ENCODE data around the gene FAM234A.
A peak's percentile ranks its signal among the peaks of the same experiment; 100 is the strongest.
"Not testable (repeated sequence)": the region's sequence is repeated elsewhere in the genome, so short reads cannot be mapped to it uniquely, and the experiment has no call there.

Gene FAM234A, protein sequence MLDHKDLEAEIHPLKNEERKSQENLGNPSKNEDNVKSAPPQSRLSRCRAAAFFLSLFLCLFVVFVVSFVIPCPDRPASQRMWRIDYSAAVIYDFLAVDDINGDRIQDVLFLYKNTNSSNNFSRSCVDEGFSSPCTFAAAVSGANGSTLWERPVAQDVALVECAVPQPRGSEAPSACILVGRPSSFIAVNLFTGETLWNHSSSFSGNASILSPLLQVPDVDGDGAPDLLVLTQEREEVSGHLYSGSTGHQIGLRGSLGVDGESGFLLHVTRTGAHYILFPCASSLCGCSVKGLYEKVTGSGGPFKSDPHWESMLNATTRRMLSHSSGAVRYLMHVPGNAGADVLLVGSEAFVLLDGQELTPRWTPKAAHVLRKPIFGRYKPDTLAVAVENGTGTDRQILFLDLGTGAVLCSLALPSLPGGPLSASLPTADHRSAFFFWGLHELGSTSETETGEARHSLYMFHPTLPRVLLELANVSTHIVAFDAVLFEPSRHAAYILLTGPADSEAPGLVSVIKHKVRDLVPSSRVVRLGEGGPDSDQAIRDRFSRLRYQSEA

DNA sequence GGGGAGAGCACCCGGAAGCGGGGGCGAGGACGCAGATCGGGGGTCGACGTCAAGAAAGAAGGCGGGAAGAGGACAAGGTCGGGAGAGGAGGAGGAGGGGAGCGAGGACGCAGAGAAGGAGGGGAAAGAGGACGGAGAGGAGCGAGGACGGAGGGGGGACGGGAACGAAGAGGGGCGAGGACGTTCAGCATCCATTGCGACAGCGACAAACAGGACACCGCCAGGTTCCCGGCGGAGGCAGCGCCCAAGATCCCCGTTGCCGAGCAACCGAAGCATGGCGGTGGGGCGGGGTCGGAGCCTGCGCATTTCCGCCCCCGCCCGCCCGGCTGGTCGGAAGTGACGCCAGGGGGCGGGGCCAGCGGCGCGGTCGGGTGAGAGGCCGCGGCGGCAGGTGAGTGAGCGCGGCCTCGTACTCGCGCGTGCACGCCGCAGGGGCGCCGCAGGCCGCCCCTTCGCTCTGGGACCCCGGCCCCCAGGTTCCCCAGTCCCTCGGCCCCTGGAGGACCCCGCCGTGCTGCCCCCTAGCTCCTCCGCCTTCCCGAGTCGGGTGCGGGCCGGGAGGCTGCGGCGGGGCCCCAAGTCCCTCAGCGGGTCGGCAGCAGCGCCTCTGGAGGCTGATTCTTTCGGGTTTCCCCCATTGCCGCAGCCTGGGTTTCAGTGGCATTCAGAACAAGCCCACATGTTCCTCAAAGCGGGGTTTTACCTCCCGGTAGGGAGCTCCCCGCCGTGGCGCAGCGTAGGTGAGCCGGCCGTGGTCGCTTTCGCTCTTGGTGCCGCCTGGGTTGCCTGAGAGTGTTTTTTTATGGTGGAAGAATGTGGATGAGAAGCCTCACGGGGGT, at the start of gene FAM234A:
TSS of gene FAM234A (plus strand) at position 354 of the 838 bp plus-strand sequence. CDS start 19,593 bp downstream, outside the sequence.
- peak; percentile 78 for DNase-seq

DNA sequence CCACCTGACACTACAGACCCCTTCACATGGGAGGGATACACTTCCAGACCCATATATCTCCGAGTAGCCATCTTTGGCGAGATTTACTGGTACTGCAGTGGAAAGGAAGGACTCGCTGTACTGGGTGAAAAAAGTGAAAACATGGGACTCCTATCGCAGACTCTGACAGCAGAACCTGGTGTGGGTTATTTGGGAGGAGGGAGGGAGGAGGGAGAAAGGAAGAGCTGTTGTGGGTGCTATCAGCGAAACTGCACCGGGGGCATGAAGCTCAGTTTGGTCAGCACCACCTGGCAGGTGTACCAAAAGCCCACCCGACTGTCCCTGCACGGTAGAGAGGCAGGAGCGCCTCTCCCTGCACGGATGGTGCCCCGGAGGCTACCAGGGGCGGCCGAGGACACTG, 49.4 kb upstream of the FAM234A start:
- DNase-seq = no peak

DNA sequence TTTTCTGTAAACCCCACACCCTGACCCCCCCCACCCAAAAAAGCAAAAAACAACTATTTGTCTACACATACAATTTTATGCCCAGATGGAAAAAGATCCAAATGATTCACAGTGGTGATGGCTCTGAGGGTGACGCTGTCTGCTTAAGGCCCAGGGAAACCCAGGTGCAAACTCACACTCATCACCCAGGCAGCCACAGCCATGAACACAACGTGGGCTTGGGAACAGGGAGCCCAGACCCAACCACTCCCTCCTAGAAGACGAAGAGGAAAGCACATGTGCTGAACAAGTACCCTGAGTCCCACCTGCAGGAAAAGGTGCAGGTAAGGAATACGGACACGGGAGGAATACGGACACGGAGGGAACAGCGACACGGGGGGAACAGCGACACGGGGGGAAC, 48.9 kb upstream of the FAM234A start:
- DNase-seq = no peak

DNA sequence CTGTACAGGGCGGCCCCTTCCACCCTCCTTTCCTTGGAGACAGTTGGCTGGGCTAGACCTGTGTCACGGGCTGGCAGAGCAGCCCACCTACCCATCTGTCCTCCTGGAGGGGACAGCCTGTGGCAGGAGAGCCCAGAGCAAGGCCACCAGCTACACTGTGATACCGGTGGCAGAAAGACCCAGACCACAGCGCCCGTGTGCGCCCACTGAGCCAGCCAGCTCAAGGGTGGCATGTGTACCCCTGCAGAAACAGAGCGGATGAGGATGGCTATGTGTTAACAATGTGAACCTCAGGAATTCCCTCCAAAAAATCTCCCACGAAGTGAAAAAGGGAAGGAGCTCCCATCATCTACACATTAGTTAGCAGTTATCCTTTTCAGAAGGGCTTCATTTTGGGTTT, 47.3 kb upstream of the FAM234A start:
- DNase-seq = no peak

DNA sequence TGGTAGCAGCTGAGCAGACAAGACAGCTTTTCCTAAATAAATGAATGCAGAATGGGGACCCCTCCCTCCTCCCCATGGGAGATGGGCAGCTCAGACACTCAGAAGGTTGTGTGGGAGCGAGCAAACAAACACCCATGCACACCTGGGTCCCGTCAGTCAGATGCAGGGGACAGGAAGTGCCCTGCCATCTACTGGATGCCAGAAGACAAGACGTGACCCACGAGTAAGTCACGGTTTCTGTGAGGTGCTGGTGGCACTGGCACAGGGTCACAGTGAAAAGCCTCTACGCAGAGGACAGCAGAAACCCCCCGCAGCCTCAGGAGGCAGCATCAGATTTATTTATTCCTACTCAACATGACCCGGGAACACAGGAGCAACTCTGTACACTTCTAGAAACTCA, 45.9 kb upstream of the FAM234A start:
- DNase-seq = no peak

DNA sequence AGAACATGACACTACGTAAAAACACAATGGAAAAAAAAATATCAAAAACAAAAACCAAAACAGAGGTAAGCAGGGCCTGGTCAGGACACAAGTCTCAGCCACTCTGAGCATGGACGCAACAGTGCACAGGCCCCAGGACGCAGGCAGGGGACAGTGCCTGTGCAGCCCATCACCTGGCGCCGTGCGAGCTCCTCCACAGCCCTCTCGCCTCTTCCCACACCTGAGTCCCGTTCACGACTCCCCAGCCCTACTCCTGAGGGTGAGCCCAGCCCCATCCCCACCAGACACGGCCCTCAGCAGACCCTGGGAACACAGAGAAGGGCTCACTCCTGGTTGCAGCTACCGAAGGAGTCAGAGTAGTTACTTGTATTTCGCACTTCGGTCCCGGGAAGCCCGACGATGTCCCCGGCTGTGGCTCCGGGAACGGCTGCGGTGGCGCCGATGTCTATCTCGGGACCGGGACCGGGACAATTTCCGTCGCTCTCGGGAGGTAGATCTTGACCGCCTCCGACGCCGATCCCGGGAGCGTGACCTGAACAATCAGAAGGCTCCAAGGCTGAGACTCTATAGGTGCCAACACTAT, 44.9 kb upstream of the FAM234A start:
- no peak for DNase-seq

DNA sequence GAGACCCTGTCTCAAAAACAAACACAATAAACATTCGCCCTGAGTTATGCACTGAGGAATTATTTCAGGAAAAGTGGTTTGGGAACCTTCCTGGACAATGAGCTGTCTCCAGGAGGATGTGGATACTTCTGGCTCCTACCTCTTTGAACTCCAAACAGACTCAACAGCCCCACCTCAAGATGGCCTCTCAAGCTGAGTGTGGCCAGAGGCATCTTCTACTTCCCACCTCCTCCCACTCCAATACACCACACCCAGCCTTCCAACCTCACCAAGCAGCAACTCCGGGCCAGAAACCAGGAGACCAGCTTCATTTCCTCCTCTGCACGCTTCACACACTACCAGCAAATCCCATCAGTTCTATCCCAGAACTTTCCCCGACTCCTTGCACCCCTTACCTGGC, 42.8 kb upstream of the FAM234A start:
- no peak for DNase-seq

DNA sequence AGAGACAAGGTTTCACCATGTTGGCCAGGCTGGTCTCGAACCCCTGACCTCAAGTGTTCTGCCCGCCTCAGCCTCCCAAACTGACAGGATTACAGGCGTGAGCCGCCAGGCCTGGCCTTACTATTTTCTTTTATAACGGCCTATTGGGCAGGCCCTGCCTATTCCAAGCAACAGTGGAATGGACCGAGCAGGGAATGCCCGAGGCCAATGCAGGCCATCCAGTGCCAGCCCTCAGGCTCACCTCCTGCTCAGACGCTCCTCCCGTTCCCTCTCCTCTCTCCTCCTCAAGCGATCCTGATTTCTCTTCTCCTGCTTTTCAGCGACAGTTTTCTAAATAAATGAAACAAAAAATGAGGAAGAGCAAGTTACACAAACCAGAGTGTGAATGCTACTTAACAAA, 41.9 kb upstream of the FAM234A start:
- DNase-seq = no peak

DNA sequence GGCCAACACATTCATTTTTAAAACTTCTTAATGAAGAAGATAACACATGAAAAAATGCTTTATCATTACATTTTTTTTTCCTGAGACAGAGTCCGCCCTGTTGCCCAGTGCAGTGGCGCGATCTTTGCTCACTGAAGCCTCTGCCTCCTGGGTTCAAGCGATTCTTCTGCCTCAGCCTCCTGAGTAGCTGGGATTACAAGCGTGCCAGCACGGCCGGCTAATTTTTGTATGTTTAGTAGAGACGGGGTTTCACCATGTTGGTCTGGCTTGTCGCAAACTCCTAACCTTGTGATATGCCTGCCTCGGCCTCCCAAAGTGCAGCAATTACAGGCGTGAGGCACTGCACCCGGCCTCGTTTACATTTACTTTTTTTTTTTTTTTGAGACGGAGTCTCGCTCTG, 41.2 kb upstream of the FAM234A start:
- DNase-seq = no peak

DNA sequence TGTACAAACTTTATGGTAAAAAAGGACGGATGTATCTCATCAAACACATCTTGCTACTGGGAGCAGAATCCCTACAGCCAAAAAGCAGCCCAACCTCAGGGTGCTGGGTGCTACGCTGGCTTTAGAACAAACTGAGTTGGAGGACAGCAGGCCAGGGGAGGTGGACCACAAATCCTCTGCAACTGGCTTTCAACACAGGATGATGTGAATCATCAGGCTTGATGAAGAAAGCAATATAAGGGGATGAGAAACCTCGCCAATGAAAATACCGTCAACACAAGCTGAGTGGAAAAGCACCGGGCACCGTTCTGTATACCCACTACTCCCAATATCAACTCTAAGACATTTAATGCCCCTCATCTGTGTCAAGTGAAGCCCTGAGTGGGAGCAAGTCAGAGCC, 40.1 kb upstream of the FAM234A start:
- no peak for DNase-seq

DNA sequence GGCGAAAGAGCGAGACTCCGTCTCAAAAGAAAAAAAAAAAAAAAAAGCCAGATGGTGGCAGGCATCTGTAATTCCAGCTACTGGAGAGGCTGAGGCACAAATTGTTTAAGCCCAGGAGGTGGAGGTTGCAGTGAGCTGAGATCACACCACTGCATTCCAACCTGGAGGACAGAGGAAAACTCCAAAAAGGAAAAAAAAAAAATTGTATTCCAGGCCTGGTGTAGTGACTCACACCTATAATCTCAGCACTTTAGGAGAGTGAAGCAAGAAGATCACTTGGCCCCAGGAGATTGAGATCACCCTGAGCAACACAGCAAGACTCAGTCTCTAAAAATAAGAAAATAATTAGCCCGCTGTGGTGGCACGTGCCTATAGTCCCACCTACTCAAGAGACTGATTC, 34.2 kb upstream of the FAM234A start:
- no peak for DNase-seq

DNA sequence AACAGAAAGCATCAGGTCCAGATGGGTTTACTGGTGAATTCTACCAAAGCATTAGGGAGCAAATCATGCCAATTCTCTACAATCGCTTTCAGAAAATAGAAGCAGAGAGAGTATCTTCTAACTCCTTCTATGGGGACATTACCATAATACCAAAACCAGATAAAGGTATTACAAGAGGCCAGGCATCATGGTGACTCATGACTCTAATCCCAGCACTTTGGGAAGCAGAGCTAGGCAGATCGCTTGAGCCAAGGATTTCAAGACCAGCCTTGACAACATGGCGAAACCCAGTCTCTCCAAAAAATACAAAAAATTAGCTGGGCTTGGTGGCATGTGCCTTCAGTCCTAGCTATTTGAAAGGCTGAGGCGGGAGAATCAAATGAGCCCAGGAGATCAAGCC, 31.4 kb upstream of the FAM234A start:
- no peak for DNase-seq

DNA sequence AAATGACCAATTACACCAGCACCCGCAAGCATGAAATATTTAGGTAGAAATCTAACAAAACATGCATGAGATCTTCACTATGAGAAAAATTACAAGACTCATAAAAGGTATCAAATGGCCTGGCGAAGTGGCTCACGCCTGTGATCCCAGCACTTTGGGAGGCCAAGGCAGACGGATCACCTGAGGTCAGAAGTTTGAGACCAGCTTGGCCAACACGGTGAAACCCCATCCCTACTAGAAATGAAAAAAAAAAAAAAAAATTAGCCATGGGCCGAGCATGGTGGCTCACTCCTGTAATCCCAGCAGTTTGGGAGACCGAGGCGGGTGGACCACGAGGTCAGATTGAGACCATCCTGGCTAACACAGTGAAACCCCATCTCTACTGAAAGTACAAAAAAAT, 30.6 kb upstream of the FAM234A start:
- not testable (repeated sequence) for DNase-seq

DNA sequence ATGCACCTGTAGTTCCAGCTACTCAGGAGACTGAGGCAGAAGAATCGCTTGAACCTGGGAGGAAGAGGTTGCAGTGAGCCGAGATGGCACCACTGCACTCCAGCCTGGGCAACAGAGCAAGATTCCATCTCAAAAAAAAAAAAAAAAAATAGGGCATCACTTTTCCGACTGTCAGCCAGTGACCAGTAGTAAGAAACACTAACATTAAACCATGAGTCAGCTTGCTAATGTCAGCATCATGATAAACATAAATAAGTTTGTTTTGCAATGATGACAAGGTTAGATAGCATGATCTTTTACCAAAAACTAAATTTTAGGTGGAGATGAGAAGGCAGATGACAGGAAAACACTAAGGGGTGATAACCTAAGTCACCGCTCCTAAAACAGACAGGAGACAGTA, 25.3 kb upstream of the FAM234A start:
- DNase-seq = not testable (repeated sequence)

DNA sequence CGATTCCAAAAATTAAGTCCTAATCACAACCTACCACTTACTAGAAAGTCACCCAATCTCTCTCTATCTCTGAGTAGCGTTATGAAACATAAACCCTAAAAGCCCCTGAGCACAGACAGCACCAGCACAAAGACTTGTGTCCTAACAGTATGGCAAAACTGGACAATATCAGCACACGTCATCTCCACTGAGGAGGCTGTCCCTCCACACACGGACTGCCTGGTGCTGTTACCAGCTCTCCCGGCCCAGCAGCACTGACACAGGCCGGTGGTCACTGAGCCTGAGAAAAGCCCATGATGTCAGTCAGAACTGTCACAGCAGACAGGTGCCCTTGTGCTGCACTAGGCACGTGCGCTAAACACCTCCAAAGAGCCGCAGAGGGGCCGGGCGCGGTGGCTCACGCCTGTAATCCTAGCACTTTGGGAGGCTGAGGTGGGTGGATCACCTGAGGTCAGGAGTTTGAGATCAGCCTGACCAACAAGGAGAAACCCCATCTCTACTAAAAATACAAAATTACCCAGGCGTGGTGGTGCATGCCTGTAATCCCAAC, 22.9 kb upstream of the FAM234A start:
- not testable (repeated sequence) for DNase-seq

DNA sequence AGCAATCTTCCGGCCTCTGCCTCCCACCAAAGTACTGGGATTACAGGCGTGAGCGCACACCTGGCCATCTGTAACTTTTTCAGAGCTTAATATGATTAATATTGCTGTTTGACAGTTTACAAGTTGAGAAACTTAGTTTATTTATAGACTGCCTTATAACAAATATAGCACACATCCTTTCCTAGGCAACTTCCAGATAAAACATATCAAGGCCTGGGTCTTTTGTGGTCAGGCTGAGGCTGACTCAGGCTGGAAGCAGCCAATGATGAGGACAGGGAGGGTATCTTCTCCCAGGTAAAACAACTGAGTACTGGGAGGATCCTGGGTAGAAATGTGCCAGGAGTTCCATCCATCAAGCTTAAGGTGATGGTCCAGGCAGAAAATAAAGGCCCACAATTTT, 21.6 kb upstream of the FAM234A start:
- no peak for DNase-seq

DNA sequence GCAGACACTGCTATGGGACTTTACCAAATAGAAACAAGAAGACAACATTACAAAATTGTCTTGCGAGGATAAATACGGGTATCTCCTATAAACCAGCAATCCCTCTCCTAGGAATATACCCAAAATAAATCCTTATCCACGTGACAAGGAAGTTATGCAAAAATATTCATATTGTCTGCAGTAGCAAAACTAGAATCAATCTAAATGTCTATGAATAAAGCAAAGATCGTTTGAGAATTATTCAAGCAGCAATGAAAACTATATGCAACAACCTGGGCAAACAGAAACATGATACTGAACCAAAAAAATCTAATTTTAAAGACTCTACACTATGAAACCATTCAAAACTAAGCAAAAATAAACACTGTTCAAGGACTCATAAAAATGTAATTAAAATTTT, 14.6 kb upstream of the FAM234A start:
- no peak for DNase-seq

DNA sequence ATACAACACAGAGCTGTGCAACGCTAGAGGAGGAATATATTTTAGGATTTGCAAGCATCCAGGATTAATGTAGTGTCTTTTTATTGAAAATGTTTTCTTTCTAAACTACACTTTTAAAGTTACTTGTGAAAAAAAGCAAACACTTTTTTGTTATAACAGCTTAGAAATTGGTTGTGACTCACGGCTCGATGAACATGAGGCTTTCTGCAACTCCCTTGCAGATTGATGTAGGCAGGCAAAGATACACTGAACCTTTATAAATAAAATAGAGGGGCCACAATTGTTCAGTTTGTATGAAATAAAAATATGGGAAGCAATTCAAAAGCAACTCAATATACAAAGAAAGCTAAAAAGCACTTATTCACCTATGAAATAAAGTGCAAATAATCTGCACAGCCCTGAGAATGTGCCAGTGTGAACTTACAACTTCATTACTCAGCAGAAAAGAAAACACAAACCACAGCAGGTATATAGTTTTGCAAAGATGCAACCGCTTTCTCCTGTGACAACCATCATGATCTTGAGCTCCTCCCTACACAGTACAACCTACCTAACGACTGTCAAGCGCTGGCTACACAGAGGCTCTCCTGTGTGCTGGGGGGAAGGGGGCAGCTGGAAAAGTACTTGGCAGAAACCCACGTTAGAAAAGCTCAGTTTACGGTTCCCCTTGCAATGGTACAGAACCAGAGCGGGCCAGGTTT, 6.3 kb upstream of the FAM234A start:
- no peak for DNase-seq

DNA sequence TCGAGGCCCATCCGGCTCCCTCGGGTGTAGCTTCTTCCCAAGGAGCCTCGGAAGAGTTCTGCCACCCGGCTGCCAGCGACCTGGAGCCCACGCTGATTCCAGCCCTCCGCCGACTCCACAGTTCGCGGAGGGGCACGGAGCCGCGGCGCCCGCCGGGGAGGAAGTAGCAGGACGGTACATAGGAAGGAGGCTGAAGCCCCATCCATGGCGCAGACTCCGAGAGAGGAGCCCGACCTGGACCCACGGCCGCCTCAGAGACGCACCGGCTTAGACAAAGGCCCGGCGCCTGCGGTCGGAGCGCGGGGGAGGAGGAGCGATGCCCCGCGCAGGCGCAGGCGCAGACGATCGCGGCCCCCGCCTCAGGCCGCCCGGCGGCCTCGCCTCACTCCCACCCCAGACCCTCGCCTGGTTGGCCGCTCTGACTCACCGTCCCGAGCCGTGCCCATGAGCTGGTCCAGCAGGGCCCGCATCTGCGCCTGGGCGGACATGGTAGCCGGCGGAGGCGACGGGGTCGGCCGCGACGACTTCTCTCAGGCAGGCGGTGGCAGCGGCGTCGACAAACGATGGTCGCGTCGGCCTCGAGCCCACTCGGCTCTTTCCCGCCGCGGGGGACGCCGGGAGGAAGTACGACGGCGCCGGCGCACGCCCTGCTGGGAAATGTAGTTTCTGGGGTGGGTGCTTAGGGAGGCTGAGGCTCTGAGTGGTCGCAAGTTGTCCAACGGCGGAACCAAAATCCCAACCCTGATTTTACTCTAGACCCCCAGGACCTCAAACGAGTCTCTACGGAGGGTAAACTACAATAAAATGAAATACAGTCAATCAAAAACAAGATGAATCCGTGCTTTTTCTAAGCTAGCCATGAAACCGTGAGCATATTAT, 5.5 kb upstream of the FAM234A start, which contains the start of gene LUC7L:
TSS of gene LUC7L (minus strand) at position 598 of the 879 bp plus-strand sequence. CDS start at position 488, 110 bp downstream.
- DNase-seq = peak; percentile 70

DNA sequence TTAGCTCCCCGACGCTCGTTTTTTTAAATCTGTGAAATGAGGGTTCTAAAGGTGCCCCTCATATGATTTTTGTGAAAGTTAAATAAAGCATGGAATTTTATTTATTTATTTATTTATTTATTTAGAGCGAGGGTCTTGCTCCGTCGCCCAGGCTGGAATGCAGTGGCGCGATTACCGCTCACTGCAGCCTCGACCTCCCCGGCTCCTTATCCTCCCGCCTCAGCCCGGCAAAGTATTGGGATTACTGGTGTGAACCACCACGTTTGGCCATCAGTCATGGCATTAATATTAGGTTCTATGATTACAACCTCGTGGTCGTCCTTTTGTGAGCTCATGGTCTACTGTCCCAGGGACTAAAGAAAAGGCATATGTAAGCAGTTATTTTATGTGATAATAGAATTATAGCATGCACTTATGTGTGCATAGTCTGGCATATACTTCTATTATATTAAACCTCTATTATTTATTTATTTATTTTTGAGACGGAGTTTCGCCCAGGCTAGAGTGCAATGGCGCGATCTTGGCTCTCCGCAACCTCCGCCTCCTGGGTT, 4.8 kb upstream of the FAM234A start:
- no peak for DNase-seq

DNA sequence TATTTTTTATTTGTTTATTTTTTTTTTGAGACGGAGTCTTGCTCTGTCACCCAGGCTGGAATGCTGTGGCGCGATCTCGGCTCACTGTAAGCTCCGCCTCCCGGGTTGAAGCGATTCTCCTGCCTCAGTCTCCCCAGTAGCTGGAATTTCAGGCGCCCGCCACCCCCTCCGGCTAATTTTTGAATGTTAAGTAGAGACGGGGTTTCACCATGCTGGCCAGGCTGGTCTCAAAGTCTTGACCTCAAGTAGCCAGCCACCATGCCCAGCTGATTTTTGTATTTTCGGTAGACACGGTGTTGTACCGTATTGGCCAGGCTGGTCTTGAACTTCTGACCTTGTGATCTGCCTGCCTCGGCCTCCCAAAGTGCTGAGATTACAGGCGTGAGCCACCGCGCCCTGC, 4.3 kb upstream of the FAM234A start:
- not testable (repeated sequence) for DNase-seq
